Right renal pelvis (tissue), 4 donors: ENCODE data around the gene TSR3. TPM values are rescaled to one million over a fixed set of nuclear protein-coding genes. Genes with fewer than 3 reads are reported as not detected.
"Not testable (repeated sequence)": the region's sequence is repeated elsewhere in the genome, so short reads cannot be mapped to it uniquely, and the experiment has no call there.

ENCODE experiments used
- DNase-seq, 4 donors: peaks; one replicate each; pipeline ENCODE4 v3.0.0-alpha.2; 2013; ENCODE audit warnings: low read depth in 4 of 4, low spot score in 3 of 4, missing footprints in 1 of 4
- polyA plus RNA-seq, 4 donors: library from polyadenylated mRNA; unstranded; fragments of 120-200 nt; gene quantifications; one replicate each; pipeline ENCODE4 v1.2.1, GENCODE V29; 2013; ENCODE audit not compliant: insufficient read length in 4 of 4

Gene TSR3
- polyA plus RNA-seq, 4 donors = 37.9 to 62.9 (median 46.1) TPM

GRCh38 chr16:1340730-1341494 lies 10.8 kb downstream of the TSR3 start:
- no peak for DNase-seq

- DNase-seq = no peak
Measured at GRCh38 chr16:1338855-1339675, 12.6 kb downstream of the TSR3 start.

DNA sequence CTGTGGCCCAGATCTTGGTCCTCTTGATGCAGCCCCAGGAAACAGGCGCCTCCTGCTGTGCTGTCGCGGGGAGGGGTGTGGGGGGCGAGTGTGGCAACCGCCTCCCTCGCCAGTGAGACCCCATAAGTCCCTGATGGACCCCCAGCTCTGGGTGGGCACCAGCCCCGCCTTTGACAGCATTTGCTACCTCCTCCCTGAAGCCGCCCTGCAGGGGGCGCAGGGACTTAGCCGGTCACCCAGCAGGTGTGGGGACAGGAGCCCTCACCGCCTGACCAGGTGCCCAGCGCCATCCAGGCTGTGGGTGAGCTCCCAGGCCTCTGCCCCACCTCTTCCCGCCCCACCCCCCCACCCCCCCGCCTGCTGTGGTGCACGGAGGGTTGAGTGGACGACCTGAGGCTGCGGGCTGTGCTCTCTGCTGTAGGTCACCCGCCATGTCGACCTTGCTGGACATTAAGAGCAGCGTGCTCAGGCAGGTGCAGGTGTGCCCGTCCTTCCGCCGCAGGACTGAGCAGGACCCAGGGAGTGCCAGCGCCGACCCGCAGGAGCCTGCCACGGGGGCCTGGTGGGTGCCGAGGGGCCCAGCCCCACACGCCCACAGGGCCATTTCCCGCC lies 13.5 kb downstream of the TSR3 start:
- no peak for DNase-seq

DNA sequence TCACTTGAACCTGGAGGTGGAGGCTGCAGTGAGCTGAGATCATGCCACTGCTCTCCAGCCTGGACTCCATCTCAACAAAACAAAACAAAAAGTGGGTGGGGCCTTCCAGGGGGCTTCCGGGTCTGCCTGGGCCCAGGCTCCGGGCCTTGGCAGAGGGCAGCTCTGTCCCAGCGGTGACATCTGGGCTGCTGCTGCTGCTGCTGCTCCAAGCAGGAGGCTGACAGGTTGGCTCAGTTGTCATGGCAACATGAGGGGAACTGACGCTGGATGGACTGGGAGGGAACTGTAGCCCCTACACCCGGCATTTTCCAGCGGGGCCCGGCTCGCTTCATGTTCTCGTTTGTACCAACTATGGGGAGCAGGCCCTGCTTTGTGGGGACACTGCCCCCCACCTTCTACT lies 14.2 kb downstream of the TSR3 start:
- no peak for DNase-seq

DNA sequence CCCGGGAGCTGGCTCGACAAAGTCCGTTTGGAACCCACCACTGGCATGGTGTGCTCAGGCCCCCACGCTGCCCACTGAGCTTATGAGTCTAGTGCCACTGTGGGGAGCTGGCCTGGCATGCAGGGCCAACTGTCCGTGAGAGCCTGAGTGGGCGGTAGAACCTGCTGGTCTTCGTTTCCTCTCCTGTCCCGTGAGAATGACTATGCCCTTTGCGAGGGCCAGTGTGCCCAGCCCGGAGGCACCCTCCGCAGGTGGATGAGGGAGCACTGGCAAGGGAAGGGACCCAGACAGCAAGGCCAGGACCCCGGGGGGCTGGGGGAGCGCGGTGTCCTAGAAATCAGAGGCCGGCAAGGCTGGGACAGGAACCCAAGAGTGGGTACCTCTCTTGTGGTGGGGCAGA lies 15.1 kb downstream of the TSR3 start:
- DNase-seq = no peak

GRCh38 chr16:1335996-1336395 lies 15.7 kb downstream of the TSR3 start:
- DNase-seq = no peak

DNA sequence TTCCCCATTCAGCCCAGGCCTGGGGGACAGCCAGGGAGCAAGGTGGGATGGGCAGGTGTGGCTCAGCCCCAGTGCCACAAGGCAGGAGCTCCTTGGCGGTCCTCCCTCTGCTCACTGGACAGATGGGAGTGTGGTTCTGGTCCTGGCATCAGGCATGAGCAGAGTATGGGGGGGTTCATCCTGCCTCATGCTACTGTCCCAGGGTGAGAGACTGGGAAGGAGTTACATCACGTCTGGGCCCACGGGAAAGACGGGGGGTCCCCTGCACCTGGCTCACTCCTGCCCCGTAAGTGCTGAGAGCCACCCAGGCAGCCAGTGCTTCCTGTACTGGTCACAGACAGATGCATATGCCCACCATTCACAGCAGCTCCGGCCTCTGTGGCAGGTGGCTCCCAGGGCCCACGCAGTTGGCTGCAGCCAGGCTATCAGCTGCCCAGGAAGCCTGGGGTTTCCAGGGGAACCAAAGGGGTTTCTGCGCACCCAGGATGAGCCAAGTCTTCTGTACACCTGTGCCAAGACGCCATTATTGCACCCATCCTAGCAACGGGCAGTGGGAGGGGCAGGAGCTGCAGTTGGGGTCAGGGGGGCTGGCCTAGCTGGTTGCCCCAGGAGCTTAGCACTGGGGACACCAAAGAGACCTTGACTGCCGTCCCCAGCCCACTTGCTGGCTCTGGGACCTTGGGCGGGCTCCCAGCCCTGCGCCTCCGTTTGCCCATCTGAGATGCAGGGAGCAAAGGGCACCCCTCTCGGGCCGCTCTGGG lies 16.3 kb downstream of the TSR3 start:
- no peak for DNase-seq

GRCh38 chr16:1334739-1335138 lies 16.9 kb downstream of the TSR3 start:
- DNase-seq = no peak

GRCh38 chr16:1333854-1334700 lies 17.6 kb downstream of the TSR3 start:
- DNase-seq = no peak

- DNase-seq = no peak
Measured at GRCh38 chr16:1333149-1333812, 18.4 kb downstream of the TSR3 start, which contains the start of gene BAIAP3. TSS of gene BAIAP3 (plus strand) at chr16:1333645. CDS start at chr16:1338550, 4,905 bp downstream.

DNA sequence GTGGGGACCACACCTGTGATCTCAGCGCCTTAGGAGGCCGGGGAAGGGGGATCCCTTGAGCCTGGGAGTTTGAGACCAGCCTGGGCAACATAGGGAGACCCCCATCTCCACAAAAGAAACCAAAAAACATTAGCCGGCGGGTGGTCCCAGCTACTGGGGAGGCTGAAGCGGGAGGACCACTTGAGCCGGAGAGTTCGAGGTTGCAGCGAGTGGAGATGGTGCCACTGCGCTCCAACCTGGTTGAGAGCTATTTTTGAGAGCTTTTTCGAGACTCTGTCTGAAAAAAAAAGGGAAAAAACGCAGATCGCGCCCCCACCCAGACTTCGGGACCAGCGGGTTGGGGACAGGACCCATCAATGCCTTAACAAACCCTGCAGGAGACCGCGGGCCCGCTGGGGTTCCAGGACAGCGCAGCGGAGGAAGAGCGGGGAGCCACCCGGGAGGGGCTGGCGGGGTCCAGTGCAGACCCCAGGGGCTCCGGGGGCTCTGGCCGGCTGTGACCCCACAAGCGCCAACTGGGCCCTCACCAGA lies 19.0 kb downstream of the TSR3 start:
- no peak for DNase-seq

DNA sequence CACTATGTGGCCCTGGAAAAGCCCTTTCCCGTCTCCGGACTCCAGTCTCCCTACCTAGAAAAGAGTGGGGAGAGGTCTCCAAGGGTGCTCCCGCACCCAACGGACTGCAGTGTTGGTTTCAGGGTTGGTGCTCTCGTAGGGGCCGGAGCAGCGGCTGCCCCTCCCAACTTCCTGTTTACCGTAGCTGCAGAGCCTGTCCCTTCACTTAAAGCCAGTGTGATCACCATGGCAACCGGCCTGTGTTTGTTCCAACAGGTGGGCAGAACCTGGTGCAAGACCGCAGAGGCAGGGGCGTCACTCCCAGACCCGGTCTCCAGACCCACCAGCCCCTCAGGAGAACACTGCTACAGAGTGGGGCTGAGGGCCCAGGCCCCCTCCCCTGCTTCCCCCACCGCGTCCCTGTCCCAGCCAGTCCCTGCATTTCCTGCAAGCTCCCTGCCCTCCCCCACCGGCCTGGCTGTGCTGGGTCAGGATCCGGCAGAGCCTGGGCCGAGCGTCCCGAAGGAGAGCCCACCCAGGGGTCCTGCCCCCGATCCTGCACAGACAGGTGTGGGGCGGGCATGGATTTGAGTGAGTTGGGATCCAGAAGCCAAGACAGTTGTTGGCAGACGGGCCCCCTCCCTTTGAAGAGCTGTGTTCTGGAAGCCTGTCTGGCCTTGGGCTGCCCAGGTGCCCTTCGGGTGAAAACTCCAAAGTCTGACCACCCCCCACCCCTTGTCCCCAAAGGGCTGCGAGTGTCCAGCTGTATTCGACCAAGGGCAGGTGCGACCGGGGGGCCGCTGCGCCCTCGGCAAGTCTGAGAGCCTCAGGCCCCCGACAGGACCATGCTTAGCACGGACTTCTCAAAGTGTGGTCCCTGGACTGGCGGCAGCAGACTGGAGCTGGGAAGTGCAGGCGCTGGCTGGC lies 19.7 kb downstream of the TSR3 start:
- DNase-seq = peak; percentile 55 to 85 (median 71)

GRCh38 chr16:1330931-1331711 lies 20.6 kb downstream of the TSR3 start:
- DNase-seq = no peak

- no peak for DNase-seq
Measured at GRCh38 chr16:1330260-1330914, 21.3 kb downstream of the TSR3 start.

DNA sequence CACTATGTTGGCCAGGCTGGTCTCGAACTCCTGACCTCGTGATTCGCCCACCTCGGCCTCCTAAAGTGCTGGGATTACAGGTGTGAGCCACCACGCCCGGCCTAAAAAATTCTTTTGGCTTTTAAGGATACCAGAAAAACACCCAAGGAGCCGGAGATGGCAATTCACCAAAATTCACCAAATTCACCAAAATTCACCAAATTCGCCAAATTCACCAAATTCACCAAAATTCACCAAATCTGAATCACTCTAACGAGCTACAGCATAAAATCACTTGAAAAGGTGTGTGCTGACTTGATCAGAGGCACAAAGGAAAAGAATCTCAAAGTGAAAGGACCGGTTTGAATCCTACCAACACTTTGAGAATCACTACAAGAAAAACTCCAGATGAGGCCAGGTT lies 22.7 kb downstream of the TSR3 start:
- DNase-seq = not testable (repeated sequence)

DNA sequence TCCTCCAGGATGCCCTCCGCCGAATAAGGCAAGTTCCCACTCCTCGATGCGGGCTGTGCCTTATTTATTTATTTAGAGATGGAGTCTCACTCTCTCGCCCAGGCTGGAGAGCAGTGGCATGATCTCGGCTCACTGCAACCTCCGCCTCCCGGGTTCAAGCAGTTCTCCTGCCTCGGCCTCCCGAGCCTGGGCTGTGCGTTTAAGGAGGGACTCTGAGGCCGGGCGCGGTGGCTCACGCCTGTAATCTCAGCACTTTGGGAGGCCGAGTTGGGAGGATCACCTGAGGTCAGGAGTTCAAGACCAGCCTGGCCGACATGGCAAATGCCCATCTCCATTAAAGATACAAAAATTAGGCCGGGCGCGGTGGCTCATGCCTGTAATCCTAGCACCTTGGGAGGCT lies 23.5 kb downstream of the TSR3 start:
- not testable (repeated sequence) for DNase-seq

DNA sequence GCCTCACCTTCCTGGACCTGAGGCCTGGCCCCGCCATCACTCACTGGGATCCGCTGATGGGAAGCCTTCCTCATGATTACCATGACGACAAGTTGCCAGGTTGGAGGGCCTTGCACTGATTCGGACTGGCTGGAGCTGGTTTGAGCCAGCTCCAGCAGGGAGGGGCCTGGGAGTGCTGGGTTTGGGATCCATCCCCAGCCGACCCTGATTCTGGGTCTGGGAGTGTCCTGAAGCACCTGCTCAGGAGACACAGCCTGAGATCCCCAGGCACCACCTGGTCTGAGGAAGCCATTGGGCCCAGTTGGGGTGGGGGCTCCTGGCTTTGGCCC lies 24.1 kb downstream of the TSR3 start:
- DNase-seq = no peak
